ENCODE data around the gene RUFY3. TPM values are rescaled to one million over a fixed set of nuclear protein-coding genes. Genes with fewer than 3 reads are reported as not detected.
A peak's percentile ranks its signal among the peaks of the same experiment; 100 is the strongest.
"Not testable (repeated sequence)": the region's sequence is repeated elsewhere in the genome, so short reads cannot be mapped to it uniquely, and the experiment has no call there.

RUFY3 gene
- total RNA-seq, 1 donor from 2014 or later, result 101 TPM

GRCh38 chr4:70761276-70761816 lies 39.6 kb downstream of the RUFY3 start:
- DNase-seq (ENCODE audit: low spot score in 2 of 2, unreplicated experiment in 2 of 2), result no peak
- peaks cover 32% of the 10 kb centered on the region for H3K36me3 Mint-ChIP-seq
- no peaks in the 10 kb centered on the region for H3K27me3 Mint-ChIP-seq (ENCODE audit: low read depth)
- H3K9me3 Mint-ChIP-seq, result peaks cover 5% of the 10 kb centered on the region
- peaks cover 10% of the 10 kb centered on the region for H3K4me1 Mint-ChIP-seq
- H3K27ac Mint-ChIP-seq, result no peak overlapping the region
- no peak overlapping the region for H3K4me3 Mint-ChIP-seq
- TF ChIP-seq CTCF (IDR thresholded peaks at IDR 0.05; ENCODE audit: unreplicated experiment), result no peak

- Mint-ChIP-seq H3K27ac (no peak overlapping the region), H3K4me3 (no peak overlapping the region), H3K36me3 (peaks cover 48% of the 10 kb centered on the region), H3K27me3 (ENCODE audit: low read depth) (no peaks in the 10 kb centered on the region), H3K9me3 (peaks cover 8% of the 10 kb centered on the region), H3K4me1 (peaks cover 3% of the 10 kb centered on the region)
- DNase-seq (ENCODE audit: low spot score in 2 of 2, unreplicated experiment in 2 of 2), result no peak
- no peak for TF ChIP-seq CTCF (IDR thresholded peaks at IDR 0.05; ENCODE audit: unreplicated experiment)
These were observed 43.6 kb downstream of the RUFY3 start for GRCh38 chr4:70765368-70765767.

- Mint-ChIP-seq H3K9me3 (peaks cover 8% of the 10 kb centered on the region), H3K27me3 (ENCODE audit: low read depth) (no peaks in the 10 kb centered on the region), H3K4me1 (no peaks in the 10 kb centered on the region), H3K27ac (no peak overlapping the region), H3K4me3 (no peak overlapping the region), H3K36me3 (peaks cover 41% of the 10 kb centered on the region)
- DNase-seq (ENCODE audit: low spot score in 2 of 2, unreplicated experiment in 2 of 2), result no peak
- TF ChIP-seq CTCF (IDR thresholded peaks at IDR 0.05; ENCODE audit: unreplicated experiment), result no peak
These were observed 46.7 kb downstream of the RUFY3 start for GRCh38 chr4:70768301-70768948.

GRCh38 chr4:70769396-70769795 lies 47.6 kb downstream of the RUFY3 start:
- H3K9me3 Mint-ChIP-seq; DNase-seq (ENCODE audit: low spot score in 2 of 2, unreplicated experiment in 2 of 2); H3K27ac Mint-ChIP-seq; H3K27me3 Mint-ChIP-seq (ENCODE audit: low read depth); H3K4me3 Mint-ChIP-seq; H3K4me1 Mint-ChIP-seq: not testable (repeated sequence)
- H3K36me3 Mint-ChIP-seq, result peaks cover 32% of the 10 kb centered on the region

GRCh38 chr4:70772929-70773555 lies 51.3 kb downstream of the RUFY3 start:
- H3K36me3 Mint-ChIP-seq, result peaks cover 20% of the 10 kb centered on the region
- TF ChIP-seq CTCF (IDR thresholded peaks at IDR 0.05; ENCODE audit: unreplicated experiment), result no peak
- H3K4me1 Mint-ChIP-seq, result no peaks in the 10 kb centered on the region
- no peak for DNase-seq (ENCODE audit: low spot score in 2 of 2, unreplicated experiment in 2 of 2)
- no peaks in the 10 kb centered on the region for H3K27me3 Mint-ChIP-seq (ENCODE audit: low read depth)
- H3K4me3 Mint-ChIP-seq, result no peak overlapping the region
- no peak overlapping the region for H3K27ac Mint-ChIP-seq
- H3K9me3 Mint-ChIP-seq, result no peaks in the 10 kb centered on the region

GRCh38 chr4:70778888-70779422 lies 57.2 kb downstream of the RUFY3 start:
- DNase-seq (ENCODE audit: low spot score in 2 of 2, unreplicated experiment in 2 of 2), result no peak
- Mint-ChIP-seq H3K4me1 (peaks cover 1% of the 10 kb centered on the region), H3K9me3 (no peaks in the 10 kb centered on the region), H3K27ac (peak overlapping the region; percentile 24), H3K4me3 (no peak overlapping the region), H3K36me3 (peaks cover 18% of the 10 kb centered on the region), H3K27me3 (ENCODE audit: low read depth) (no peaks in the 10 kb centered on the region)
- no peak for TF ChIP-seq CTCF (IDR thresholded peaks at IDR 0.05; ENCODE audit: unreplicated experiment)

Data from mesothelial cell of epicardium (in vitro differentiated cells).